Renal pelvis (tissue), 4 donors: Measurements from ENCODE around the gene CYBC1. TPM values are rescaled to one million over a fixed set of nuclear protein-coding genes. Genes with fewer than 3 reads are reported as not detected.

Source experiments
- DNase-seq: peaks from one replicate; pipeline ENCODE4 v3.0.0-alpha.2; 2013
- polyA plus RNA-seq, 3 donors: library from polyadenylated mRNA; unstranded; fragments of 120-200 nt; gene quantifications; one replicate each; pipeline ENCODE4 v1.2.1, GENCODE V29; 2013; ENCODE audit not compliant: insufficient read length in 3 of 3

CYBC1 gene
- polyA plus RNA-seq, 3 donors: 46.3 to 60.6 (median 59.0) TPM

DNA sequence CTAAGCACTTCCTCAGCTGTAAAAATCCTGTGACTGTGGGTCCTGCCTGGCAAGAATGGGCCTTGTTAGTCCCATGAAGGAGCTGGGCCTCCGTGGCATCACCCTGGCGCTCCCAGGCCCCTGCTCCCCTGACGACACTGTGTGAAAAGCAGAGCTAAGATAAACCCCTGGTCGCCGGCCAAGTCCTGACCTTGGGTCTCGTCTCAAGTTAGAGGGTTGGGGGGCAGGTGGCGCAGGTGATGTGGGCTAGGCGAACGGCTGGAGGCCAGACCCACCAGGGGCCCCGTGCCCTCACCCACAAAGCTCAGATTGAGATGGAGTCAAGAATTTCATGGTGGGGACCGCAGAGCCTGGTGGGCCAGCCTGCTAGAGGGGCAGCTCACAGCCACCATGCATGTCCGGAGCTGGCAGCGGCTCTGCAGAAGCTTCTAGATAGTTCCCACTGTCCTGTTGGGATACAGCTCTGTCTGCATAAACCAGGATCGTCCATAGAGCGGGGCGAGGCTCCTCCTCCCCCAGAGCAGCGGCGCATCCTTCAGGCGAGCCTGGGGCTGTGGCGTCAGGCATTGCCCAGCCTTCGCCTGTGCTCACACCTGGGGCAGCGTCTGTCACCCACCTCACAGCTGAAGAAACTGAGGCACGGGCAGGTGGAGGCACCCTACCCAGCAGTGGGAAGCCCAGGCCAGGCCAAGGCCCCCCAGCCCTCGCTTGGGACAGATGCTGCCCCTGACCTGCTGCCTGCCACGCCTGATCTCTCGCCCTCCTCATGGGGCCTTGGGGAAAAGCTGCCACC, 12.0 kb downstream of the CYBC1 start:
- no peak for DNase-seq

DNA sequence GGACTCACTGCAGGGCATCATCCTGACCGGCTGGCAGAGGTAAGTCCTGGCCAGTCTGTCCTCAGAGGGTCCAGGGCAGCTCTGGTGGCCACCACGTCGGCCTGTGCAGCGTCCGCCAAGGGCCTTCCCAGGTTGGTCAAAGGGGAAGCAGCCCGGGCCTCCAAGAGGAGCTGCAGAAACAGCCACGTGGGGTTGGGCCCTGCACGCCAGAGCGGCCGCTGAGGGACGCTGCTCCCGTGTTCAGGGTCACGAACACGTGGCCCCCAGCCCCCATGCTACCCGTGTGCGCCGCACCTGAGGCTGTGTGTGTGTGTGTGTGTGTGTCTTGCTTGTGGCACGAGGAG, 13.3 kb downstream of the CYBC1 start:
- no peak for DNase-seq

DNA sequence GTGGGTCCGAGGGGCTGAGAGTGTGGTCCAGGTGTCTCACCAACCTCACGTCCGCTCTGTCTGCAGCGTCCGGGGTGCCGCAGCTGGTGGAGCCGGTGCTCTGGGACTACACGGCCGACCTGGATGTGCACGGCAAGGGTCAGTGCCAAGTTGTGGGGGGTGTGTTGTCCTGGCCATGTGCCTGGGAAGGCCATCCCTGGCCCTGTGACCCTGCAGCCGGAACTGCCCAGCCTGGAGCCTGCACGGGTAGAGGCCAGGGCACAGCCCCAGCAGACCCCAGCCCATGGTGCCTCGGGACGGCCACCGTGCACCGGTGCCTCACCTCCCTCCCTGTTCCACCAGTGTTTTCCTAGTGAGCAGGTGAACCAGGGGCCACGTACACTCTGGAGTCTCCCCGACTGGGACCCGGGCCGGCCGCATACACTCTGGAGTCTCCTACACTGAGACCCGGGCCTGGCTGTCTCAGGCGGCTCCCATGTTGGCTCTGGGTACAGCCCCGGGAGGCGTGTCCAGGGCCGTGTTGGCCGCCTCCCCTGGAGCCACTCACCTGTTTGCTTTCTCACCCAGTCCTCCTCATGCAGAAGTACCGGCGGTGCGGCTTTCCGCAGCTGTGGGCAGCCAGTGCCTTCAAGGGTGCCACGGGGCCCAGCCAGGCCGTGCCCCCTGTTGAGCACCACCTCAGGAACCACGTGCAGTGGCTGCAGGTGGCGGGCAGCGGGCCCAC, 13.8 kb downstream of the CYBC1 start:
- no peak for DNase-seq

DNA sequence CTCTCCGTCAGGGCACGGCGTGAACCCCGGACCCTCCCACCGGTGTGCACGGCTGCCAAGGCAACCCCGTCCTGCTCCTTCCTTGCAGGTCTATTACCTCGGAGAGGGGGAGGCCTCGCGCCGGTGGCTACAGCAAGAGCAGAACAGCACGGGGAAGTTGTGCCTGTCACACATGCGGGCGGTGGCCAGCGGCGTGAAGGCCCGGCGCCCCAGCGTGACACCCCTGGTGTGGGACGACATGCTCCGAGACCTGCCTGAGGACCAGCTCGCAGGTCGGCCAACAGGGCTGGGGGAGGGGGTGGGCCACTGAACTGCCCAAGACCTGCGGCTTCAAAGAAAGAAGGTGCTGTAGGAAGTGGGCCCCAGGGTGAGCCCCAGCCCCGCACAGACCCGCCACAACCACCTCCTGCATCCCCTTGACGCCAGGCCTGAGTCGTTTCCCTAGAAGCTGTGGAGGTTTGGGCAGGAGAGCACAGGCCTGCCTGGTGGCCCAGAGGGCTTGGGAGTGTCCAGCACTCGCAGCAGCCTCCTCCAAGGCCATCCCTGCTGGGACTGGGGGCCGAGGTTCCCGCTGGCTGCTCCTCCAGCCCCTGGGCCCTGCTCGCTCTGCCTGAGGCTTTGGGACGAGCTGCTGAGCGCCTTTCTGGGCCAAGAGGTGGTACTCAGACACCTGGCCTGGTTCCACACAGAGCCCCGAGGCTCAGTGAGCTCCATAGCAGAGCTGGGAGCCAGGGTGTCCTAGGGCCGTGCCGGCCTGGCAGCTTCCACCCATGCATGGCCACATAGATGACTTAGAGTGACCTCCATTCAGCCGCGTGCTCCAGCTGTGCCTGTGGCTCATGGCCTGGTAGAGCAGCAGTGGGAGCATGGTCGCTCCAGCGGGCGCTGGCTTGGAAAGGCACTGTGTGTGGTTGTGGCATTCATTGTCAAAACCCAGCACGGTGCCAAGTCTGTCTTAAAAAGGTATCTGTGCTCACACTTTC, 14.7 kb downstream of the CYBC1 start:
- no peak for DNase-seq

DNA sequence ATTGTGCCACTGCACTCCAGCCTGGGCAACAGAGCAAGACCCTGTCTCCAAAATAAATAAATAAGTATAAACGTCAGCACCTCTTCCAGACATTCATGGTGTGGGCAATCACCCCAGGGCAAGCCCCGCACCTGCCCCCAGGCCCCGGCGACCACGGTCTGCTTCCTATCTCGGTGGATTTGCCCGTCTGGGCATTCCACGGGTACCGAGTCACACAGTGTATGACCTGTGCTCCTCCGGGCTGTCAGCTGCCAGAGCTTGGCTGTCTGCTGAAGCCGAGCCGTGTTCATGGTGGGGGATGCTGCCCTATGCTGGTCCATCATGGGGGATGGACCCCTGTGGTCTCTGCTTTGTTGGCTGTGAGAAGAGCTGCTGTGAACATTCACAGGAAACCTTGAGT, 15.4 kb downstream of the CYBC1 start:
- DNase-seq: no peak

DNA sequence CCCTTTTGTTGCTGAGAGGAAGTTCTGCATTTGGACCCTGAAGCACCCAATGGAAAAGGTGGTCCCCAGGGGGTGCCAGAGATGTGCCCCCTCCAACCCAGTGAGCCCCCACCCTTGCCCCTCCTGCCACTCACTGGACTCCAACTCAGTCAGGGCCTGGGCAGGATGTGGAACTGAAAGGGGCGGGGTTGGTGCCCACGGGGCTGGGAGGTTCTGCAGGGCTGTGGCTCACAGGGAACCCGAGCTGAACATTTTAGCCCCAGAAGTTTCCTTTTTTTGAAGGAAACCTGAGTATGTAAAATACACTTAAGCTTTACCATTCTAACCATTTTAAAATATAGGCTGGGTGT, 16.4 kb downstream of the CYBC1 start:
- DNase-seq: no peak

DNA sequence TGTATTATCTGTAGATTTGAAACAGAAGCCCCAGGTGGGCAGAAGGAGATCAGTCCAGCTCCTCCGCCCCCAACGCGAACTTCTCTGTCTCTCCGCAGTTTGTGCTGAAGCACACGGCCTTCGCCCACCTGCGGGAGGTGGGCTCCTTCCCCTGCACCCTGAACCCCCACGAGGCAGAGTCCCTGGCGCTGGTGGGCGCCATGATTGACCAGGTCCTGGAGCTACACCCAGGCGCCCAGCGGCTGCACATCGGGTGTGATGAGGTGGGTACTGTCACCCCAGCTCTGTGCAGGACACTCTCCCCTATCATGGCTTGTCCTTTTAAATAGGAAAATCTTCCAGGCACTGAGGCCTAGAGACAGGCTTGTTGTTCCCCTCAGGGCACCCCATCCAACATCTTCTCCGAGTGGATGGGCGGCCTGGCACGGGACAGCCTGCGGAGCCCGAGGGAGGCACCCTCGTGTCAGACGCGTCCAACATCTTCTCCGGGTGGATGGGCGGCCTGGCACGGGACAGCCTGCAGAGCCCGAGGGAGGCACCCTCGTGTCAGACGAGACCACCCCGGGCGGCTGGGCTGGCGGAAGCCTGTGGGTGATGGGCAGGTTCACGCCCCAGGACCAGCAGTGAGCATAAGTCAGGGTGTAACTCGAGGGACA, 16.9 kb downstream of the CYBC1 start:
- no peak for DNase-seq

DNA sequence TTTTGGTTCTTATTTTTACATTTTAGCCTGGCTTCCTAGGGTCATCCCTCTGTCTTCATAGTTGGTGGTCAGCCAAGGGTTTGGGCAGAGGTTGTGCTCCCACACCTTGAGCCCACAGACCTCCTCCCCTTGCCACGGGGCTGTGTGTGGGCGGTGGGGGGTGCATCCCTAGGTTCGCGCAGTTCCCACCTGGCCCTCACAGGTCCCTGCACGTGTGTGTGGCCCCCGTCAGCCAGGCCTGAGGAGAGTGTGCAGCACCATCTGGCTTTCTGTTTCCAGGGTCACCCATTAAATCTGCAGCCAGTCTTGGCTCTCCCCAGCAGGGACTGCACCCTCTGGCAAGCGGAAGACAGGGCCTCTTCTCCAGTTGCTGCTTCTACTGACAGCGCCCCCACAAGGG, 18.5 kb downstream of the CYBC1 start:
- no peak for DNase-seq

DNA sequence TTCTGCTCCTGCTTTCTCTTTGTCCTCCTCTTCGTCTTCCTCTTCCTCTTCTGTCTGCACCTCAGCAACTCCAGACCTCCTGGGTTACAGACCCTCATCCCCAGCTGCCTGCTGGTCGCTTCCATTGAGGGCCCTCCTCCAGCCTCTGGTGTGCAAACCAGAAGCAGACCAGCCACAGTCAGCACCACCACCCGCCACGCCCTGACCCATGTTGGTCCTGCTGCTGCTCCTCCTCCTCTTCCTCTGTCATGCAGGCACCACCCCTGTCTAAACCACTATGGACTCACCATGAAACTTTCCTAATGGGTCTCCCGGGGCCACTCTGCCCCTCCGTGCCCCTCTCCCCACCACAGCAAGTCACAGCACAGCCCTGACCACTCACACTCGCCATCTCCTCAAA, 20.7 kb downstream of the CYBC1 start:
- no peak for DNase-seq

DNA sequence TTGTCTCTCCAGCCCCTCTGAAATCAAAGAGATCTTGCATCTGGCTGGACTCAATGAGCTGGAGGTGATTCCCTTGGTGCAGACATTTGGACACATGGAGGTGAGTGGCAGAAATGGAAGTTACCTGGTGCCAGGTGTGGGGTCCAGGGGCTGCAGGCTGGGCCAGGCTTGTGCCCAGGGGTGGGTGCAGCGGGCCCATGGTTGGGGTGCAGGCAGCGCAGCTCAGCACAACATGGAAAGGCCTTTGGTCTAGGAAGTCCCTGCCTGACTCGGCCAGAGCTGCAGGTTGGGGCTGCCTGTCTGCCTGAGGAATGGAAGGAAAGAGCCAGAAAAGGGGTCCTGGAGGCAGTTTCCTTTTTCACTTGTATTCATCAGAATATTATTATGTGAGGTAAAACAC, 22.0 kb downstream of the CYBC1 start:
- no peak for DNase-seq

DNA sequence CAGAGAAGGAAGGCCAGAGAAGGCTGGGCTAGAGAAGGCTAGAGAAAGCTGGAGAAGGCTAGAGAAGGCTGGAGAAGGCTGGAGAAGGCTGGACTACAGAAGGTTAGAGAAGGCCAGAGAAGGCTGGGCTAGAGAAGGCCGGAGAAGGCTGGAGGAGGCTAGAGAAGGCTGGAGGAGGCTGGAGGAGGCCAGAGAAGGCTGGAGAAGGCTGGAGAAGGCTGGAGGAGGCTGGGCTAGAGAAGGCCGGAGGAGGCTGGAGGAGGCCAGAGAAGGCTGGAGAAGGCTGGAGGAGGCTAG, 25.7 kb downstream of the CYBC1 start:
- no peak for DNase-seq

DNA sequence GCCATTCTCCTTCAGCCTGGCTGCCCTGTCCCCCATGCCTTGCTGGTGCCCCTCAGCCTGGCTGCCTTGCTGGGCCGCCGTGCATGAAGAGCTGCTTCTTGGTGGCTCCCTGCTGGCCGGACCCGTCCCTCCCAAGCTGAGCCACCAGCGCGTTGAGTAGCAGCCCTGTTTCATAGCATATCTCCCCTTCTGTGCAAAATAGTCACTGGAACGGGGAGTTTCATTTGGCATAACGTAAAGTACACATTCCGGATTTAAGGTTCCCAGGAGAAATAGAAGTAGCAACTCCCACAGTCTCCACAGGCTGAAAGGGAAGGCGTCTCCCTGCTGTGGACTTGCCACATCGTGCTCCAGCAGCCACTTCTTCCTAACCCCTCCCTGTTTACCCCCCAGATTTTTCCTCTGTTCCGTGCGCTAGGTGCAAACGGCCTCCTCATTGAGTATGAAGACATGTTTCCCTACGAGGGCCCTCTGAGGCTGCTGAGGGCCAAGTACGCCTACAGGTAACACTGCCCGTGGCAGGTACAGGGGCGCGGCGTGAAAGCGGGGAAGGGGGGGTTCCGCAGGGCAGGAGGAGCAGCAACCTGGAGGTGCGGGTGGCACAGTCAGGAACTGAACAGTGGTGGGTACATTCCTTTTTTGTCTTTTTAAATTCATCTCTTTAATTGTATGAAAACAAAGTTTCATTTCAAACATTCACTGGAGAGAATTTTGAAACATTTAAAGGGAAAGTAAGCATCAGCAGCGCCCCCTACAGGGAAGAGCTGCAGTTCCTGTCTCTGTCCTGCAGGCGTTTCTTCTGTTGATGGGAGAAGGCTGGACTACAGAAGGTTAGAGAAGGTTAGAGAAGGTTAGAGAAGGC, 26.3 kb downstream of the CYBC1 start:
- no peak for DNase-seq

DNA sequence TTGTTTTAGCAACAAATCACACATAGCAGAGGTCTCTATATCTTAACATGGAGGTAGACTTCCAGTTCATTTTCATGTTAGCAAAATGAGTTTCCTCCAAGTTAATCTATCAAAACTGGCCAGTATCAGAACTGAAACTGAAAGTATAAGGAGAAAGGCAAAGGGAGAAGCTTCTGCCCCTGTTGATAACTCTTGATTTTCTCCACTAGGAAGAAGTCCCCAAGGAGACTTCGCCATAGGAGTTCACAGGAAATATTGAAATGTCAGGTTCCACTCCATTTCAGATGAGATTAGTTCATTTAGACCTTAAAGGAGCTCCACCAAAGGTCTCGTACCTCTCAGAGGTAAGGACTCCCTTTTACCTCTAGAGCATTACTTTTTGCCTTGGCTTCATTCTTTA, 31.0 kb downstream of the CYBC1 start:
- no peak for DNase-seq

DNA sequence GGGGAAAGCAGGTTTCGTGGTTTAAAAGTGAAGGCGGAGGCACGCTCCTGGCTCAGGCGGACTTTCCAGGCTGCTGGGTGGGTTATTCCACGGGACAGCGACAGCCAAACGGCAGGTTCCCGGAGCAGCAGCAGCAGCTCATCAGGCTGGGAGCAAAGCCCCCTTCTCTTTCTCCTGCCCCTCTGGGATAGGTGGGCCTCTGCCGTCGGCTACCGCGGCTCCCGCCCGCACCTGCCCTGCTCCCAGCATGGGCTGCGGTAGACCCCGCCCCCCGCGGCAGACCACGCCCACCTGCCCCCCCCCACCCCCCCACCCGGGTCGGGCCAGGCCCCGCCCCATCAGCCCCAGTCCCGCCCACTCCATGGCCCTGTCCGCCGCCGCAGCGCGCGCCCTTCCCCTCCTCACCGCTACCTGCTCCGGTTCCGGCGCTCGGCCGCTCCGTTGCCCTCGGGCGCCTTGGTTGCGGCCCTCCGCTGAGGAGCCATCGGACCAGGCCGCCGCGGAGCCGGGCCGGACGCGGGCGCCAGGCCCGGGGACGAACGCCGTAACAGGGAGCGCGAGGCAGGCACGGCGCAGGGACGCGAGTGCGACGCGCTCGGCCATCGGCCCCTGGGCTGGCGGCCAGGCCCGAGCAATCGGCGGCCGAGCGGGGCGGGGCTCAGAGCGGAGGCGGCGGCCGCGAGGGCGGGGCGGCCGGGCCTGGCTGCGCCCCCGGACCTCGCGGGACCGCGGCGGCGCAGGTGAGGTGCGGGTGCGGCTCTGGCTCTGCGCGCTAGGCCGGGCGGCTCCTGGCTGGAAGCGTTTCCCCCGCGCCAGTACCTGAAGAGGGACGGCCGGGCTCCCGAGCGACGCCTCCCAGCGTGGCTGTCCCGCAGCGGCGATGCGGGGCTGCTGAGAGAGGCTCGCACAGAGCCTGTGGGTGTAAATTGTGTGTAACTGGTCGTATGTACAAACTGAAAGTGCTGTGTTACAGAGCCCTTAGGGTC, 32.3 kb downstream of the CYBC1 start, which contains the start of the genes HEXD and OGFOD3:
TSS of gene HEXD (plus strand) at position 347 of the 986 bp plus-strand sequence. CDS start 1,453 bp downstream, outside the sequence.
TSS of gene OGFOD3 (minus strand) at position 586 of the 986 bp plus-strand sequence. CDS start at position 485, 101 bp downstream.
- DNase-seq: peak; percentile 86

DNA sequence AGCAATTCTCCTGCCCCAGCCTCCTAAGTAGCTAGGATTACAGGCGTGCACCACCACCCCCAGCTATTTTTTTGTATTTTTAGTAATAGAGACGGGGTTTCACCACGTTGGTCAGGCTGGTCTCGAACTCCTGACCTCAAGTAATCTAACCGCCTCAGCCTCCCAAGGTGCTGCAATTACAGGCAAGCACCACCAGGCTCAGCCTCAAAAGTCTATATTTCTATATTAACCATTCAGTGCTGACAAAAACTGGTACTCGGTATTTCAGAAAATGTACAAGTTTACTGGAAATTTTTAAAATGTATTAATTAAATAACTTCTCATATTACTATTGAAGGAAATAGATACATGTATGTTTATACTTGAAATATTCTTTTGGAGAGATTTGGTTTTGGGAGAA, 33.8 kb downstream of the CYBC1 start:
- no peak for DNase-seq

DNA sequence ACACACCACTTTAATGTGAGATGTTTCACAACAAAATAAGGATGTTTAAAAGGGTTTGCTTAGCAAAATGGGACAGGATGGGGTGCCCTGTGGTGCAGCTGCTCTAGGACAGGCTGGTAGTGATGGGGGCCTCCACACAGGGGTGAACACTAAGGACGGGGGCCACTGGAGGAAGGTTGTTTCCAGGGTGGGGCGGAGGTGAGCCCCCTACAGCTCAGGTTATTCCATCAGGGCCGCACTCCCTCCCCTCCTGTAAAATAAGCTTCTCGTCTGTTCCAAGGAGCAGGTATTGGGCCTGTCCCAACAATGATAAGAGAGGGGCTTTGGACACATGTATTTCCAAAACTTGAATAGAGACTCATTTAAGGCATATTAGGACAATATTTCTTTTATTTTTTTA, 34.3 kb downstream of the CYBC1 start:
- DNase-seq: no peak

DNA sequence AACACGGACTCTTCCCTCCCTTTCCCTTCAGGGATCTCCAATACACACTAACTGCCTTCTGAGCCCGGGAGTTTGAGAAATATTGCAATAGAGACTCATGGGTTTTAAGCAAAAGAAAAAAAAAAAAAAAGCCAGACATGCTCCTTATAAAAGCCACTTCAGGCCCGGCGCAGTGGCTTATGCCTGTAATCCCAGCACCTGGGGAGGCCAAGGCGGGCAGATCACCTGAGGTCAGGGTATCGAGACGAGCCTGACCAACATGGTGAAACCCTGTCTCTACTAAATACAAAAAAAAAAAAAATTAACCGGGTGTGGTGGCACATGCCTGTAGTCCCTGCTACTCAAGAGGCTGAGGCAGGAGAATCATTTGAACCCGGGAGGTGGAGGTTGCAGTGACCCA, 34.8 kb downstream of the CYBC1 start:
- DNase-seq: no peak

DNA sequence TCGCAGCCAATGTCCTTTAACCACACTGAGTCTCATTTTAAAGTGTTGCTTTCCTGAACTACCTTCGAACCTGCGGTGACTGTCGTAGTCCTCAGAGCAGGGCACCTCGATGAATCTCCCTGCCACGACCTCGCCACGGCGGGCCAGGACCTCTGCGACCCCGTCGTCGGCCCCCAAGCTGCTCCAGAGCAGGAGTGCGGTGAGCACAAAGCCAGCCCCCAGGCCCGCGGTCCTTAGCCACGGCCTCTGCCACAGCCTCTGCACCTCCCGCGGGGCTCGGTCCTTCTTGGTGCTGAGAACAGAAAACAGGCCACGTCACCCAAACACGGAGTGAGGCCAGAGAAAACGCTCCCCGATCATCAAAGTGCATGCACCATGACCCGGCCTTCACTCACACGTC, 35.2 kb downstream of the CYBC1 start:
- no peak for DNase-seq

DNA sequence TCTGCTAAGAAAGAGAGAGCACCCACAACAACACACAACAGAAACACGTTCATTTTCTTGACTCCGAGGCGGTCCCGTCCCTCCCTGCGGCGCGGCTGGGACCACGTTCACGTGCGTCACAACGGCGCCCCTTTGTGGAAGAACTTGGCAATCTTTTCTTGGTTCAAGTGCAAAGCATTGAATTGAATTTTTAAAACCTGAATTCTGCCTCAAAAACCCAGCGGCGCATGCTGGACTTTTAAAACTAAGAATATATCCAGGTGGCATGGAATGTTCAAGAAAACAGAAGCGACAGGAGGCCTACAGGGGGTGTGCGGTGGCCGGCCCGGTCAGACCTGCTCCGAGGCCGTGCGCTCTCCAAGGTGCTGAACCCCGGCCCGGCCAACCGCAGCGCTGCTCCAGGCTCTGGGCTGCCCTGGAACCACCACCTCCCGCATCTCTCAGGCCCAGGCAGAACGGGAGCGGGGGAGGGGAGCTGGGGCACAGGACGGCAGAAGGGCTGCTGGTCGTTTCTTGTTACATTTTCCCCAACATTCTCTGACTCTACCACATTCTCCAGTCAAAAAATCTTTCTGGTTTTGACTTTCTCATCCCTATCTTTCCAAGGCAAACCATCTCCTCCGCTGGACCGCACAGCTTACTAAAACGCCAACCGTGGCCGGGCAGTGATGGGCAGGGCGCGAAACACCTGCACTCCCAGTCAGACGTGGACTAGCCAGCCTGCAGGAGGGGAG, 35.8 kb downstream of the CYBC1 start:
- DNase-seq: peak; percentile 78
